ENCODE results near the gene ZNF283.
A peak's percentile ranks its signal among the peaks of the same experiment; 100 is the strongest.

ZNF283 gene

GRCh38 chr19:43826787-43827754 lies at the start of gene ZNF283:
Gene ZNF283, plus strand, starts transcription at chr19:43827321. Its CDS starts 6,184 bp downstream, at chr19:43833505.
- DNase-seq (ENCODE audit: low spot score), result peak; percentile 90

- DNase-seq (ENCODE audit: low spot score), result no peak
Observed at GRCh38 chr19:43778651-43779050, 48.5 kb upstream of the ZNF283 start.

- no peak for DNase-seq (ENCODE audit: low spot score)
Observed at GRCh38 chr19:43779147-43779819, 47.8 kb upstream of the ZNF283 start.

GRCh38 chr19:43779820-43780219 lies 47.3 kb upstream of the ZNF283 start:
- no peak for DNase-seq (ENCODE audit: low spot score)

GRCh38 chr19:43780706-43781525 lies 46.2 kb upstream of the ZNF283 start, which contains the start of gene KCNN4:
Gene KCNN4, minus strand, starts transcription at chr19:43780973. Its CDS starts 112 bp downstream, at chr19:43780861.
- no peak for DNase-seq (ENCODE audit: low spot score)

GRCh38 chr19:43781630-43782310 lies 45.4 kb upstream of the ZNF283 start:
- no peak for DNase-seq (ENCODE audit: low spot score)

- no peak for DNase-seq (ENCODE audit: low spot score)
Observed at GRCh38 chr19:43782311-43782660, 44.8 kb upstream of the ZNF283 start.

- no peak for DNase-seq (ENCODE audit: low spot score)
Observed at GRCh38 chr19:43782689-43783231, 44.4 kb upstream of the ZNF283 start.

- DNase-seq (ENCODE audit: low spot score), result no peak
Observed at GRCh38 chr19:43783636-43784035, 43.5 kb upstream of the ZNF283 start.

GRCh38 chr19:43784241-43784980 lies 42.7 kb upstream of the ZNF283 start:
- DNase-seq (ENCODE audit: low spot score), result no peak

- DNase-seq (ENCODE audit: low spot score), result peak; percentile 80
Observed at GRCh38 chr19:43784981-43785808, 41.9 kb upstream of the ZNF283 start.

- DNase-seq (ENCODE audit: low spot score), result no peak
Observed at GRCh38 chr19:43786665-43787064, 40.5 kb upstream of the ZNF283 start.

GRCh38 chr19:43789029-43789428 lies 38.1 kb upstream of the ZNF283 start:
- no peak for DNase-seq (ENCODE audit: low spot score)

GRCh38 chr19:43790587-43790986 lies 36.5 kb upstream of the ZNF283 start:
- no peak for DNase-seq (ENCODE audit: low spot score)

- no peak for DNase-seq (ENCODE audit: low spot score)
Observed at GRCh38 chr19:43797118-43797517, 30.0 kb upstream of the ZNF283 start.

GRCh38 chr19:43797556-43797955 lies 29.6 kb upstream of the ZNF283 start:
- no peak for DNase-seq (ENCODE audit: low spot score)

- no peak for DNase-seq (ENCODE audit: low spot score)
Observed at GRCh38 chr19:43798026-43798545, 29.0 kb upstream of the ZNF283 start.

GRCh38 chr19:43798546-43799409 lies 28.3 kb upstream of the ZNF283 start:
- DNase-seq (ENCODE audit: low spot score), result no peak

Data from ecto neural progenitor cell (in vitro differentiated cells).